Right lobe of liver (tissue), 6 donors: Measurements from ENCODE around the gene PFDN5. TPM values are rescaled to one million over a fixed set of nuclear protein-coding genes. Genes with fewer than 3 reads are reported as not detected.

Source experiments
- ATAC-seq, 4 donors: fragments of 200-7000 bp; cut with Tn5 transposase; one replicate each; pipeline ENCODE4 v1.9.1; 2020; ENCODE audit warnings: mild to moderate bottlenecking in 4 of 4, moderate library complexity in 4 of 4
- DNase-seq, 3 donors: peaks; one replicate each; pipeline ENCODE4 v3.0.0-alpha.2; 2020
- H3K27ac ChIP-seq, 3 donors: fragments of 200-600 bp; one replicate each; pipeline ENCODE4 v1.8.0; 2022
- H3K27me3 ChIP-seq, 2 donors: fragments of 200-600 bp; one replicate each; pipeline ENCODE4 v1.8.0; 2022
- H3K36me3 ChIP-seq, 4 donors: fragments of 200-600 bp; sonication (generic) in 1 of 4; one replicate each; pipeline versions ENCODE4 v1.5.1 to v1.8.0; 2017 to 2022; ENCODE audit warnings: control low read depth in 1 of 4
- H3K4me1 ChIP-seq, 4 donors: fragments of 200-600 bp; sonication (generic) in 1 of 4; one replicate each; pipeline versions ENCODE4 v1.5.1 to v1.8.0; 2017 to 2022; ENCODE audit warnings: control low read depth in 1 of 4
- H3K4me3 ChIP-seq, 3 donors: fragments of 200-600 bp; one replicate each; pipeline ENCODE4 v1.8.0; 2022
- H3K9me3 ChIP-seq, 4 donors: fragments of 200-600 bp; sonication (generic) in 1 of 4; one replicate each; pipeline versions ENCODE4 v1.5.1 to v1.8.0; 2017 to 2022; ENCODE audit warnings: control low read depth in 1 of 4
- CTCF ChIP-seq, 4 donors: fragments of 200-600 bp in 3 of 4; fragments of 450-650 bp in 1 of 4; IDR thresholded peaks; one replicate each; pipeline versions ENCODE4 v1.5.1 to v1.8.0; 2016 to 2022; ENCODE audit warnings: antibody characterized with exemption in 4 of 4, mild to moderate bottlenecking in 2 of 4
- POLR2A ChIP-seq: fragments of 450-650 bp; IDR thresholded peaks from one replicate; pipeline ENCODE4 v1.6.1; 2017; ENCODE audit warnings: antibody characterized with exemption, mild to moderate bottlenecking
- WGBS: methylation state at CpG from one replicate; pipeline ENCODE4 v1.1.6; 2018; ENCODE audit warnings: low coverage, low lambda C conversion rate; ENCODE audit not compliant: insufficient coverage; ENCODE audit errors: missing lambda C conversion rate; 5-methylcytosine and 5-hydroxymethylcytosine counted together
- intact Hi-C, 2 donors: fragments of 100-400 bp; cut with DNase I; formaldehyde crosslinking; loops; one replicate each; pipeline versions ENCODE4 v1.11.2 to v1.14.1; 2022
- total RNA-seq, 6 experiments: library from RNA; depleted of rRNA in 2 of 6; stranded (reverse); fragments of >200 nt in 2 of 6; fragmentation: NEBNext Ultra II Directional in 3 of 6; extraction: Animal tissue kit (Norgen Biotek cat#: 25700) in 3 of 6; gene quantifications; one replicate each; pipeline versions ENCODE4 v1.1.0 to v1.2.4, GENCODE V29; 2016 to 2023
- donor health status: DM: no; HTN: yes; CAD: no.
- donor health status: DM: no; HTN: no; CAD: no.
- donor health status: DM: no; HTN: no; CAD: no.
- donor health status: DM: no; HTN: yes; CAD: no.
- donor health status: DM: no; HTN: yes; CAD: no.

The PFDN5 gene
- total RNA-seq, 6 experiments from 2014 or later, result 122 to 170 (median 146) TPM

GRCh38 chr12:53265783-53266182 is 29.6 kb upstream of the PFDN5 start:
- no peak for ATAC-seq
- Histone ChIP-seq H3K9me3 (no peaks in the 10 kb centered on the region), H3K27me3 (no peaks in the 10 kb centered on the region), H3K36me3 (no peaks in the 10 kb centered on the region), H3K4me1 (no peaks in the 10 kb centered on the region), H3K4me3 (no peak overlapping the region), H3K27ac (no peak overlapping the region)
- no peak for TF ChIP-seq POLR2A
- no peak for TF ChIP-seq CTCF (IDR thresholded peaks at IDR 0.05)
- DNase-seq, result no peak
- 78% methylated on average over 2 of the region's 2 CpGs for WGBS
- intact Hi-C loops, result no loop called here

- DNase-seq (no peak), ATAC-seq (peak in 3 of 4 donors; percentile 18 to 48 (median 29))
- WGBS, result 48% methylated on average over 16 of the region's 18 CpGs
- H3K4me3 ChIP-seq, result peak overlapping the region; percentile 52 to 64 (median 57)
- peak overlapping the region in 2 of 3 donors; percentile 10 to 57 for H3K27ac ChIP-seq
- H3K9me3 ChIP-seq, result no peaks in the 10 kb centered on the region
- intact Hi-C loops, result no loop called here
- H3K36me3 ChIP-seq, result no peaks in the 10 kb centered on the region
- H3K27me3 ChIP-seq, result no peaks in the 10 kb centered on the region
- no peaks in the 10 kb centered on the region for H3K4me1 ChIP-seq
- TF ChIP-seq CTCF (IDR thresholded peaks at IDR 0.05) (no peak), POLR2A (no peak)
These were observed 27.9 kb upstream of the PFDN5 start for GRCh38 chr12:53267306-53267998.

GRCh38 chr12:53267999-53268629 is 27.2 kb upstream of the PFDN5 start, which contains the start of gene ESPL1:
Gene ESPL1 (plus strand): TSS chr12:53268299. CDS start chr12:53268767, 468 bp downstream.
- Histone ChIP-seq H3K4me1 (no peaks in the 10 kb centered on the region), H3K36me3 (no peaks in the 10 kb centered on the region), H3K27ac (peak within 1 kb of the TSS in 2 of 3 donors; percentile 10 to 57), H3K4me3 (peak within 1 kb of the TSS; percentile 52 to 64 (median 57)), H3K27me3 (no peaks in the 10 kb centered on the region), H3K9me3 (no peaks in the 10 kb centered on the region)
- TF ChIP-seq CTCF (IDR thresholded peaks at IDR 0.05) (peak in 2 of 4 donors; percentile 11 to 19), POLR2A (no peak)
- ATAC-seq, result peak; percentile 90 to 97 (median 95)
- 0% methylated on average over 23 of the region's 58 CpGs for WGBS
- peak; percentile 68 to 75 (median 73) for DNase-seq
- intact Hi-C loops, result no loop called here

GRCh38 chr12:53268630-53269562 is 26.4 kb upstream of the PFDN5 start:
- Histone ChIP-seq H3K27me3 (no peaks in the 10 kb centered on the region), H3K4me1 (no peaks in the 10 kb centered on the region), H3K36me3 (no peaks in the 10 kb centered on the region), H3K9me3 (no peaks in the 10 kb centered on the region), H3K27ac (no peak overlapping the region), H3K4me3 (peak overlapping the region; percentile 52 to 64 (median 57))
- WGBS, result 58% methylated on average over 17 of the region's 20 CpGs
- intact Hi-C loops, result no loop called here
- DNase-seq (no peak), ATAC-seq (no peak)
- TF ChIP-seq CTCF (IDR thresholded peaks at IDR 0.05), result no peak
